ENCODE data around the gene KCNS1.

DNA sequence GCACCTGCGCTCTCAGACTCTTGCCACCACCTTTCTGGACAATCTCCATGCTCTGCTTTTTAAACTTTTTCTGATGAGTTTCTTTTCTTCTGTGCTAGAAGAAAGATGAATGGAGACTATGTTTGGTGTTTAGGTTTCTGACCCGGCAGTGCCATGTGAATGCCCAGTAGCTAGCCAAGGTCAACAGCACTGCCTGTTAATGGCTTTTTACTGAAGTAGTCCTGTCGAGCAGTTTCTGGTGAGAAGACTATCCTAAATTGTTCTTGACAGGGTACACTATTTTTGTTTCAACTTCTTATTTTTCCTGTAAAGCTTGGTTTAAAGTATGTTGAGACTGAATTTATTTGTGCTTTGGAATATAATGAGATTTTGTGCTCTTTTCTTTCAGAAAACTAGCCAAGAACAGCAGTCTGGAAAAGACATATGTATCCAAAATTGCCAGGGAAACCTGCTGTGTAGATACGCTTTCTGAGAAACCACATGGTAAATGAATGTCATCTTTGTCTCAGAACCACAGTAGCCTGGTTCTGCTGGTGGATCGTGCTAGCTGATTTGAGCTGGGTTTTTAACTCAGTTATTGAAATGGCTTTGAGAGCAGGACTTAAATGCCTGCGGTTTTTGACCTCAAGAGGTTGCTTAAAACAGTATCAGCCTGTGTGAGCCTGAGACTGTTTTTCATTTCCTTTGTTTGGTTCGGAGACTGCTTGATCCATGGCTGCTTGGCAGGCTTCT is 48.1 kb downstream of the KCNS1 start:
- TF ChIP-seq, protein P1, sequence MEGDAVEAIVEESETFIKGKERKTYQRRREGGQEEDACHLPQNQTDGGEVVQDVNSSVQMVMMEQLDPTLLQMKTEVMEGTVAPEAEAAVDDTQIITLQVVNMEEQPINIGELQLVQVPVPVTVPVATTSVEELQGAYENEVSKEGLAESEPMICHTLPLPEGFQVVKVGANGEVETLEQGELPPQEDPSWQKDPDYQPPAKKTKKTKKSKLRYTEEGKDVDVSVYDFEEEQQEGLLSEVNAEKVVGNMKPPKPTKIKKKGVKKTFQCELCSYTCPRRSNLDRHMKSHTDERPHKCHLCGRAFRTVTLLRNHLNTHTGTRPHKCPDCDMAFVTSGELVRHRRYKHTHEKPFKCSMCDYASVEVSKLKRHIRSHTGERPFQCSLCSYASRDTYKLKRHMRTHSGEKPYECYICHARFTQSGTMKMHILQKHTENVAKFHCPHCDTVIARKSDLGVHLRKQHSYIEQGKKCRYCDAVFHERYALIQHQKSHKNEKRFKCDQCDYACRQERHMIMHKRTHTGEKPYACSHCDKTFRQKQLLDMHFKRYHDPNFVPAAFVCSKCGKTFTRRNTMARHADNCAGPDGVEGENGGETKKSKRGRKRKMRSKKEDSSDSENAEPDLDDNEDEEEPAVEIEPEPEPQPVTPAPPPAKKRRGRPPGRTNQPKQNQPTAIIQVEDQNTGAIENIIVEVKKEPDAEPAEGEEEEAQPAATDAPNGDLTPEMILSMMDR (IDR thresholded peaks at IDR 0.05): no peak
- TF ChIP-seq POLR2A (IDR thresholded peaks at IDR 0.05): no peak
